Neural cell (in vitro differentiated cells): ENCODE results near the gene MRPL23. TPM values are rescaled to one million over a fixed set of nuclear protein-coding genes. Genes with fewer than 3 reads are reported as not detected.

Experiments
- H2AFZ ChIP-seq: fragments of 200-600, 300-800 bp; sonication (generic), shearing (Covaris generic); 2 replicates; pipeline ENCODE4 v1.6.0; 2014; ENCODE audit warnings: low read depth, mild to moderate bottlenecking, antibody characterized with exemption, low read length, moderate library complexity
- H3F3A ChIP-seq: fragments of 200-600 bp; shearing (Covaris generic); 2 replicates; pipeline ENCODE4 v1.6.1; 2016; ENCODE audit warnings: mild to moderate bottlenecking, moderate library complexity, mixed read lengths, antibody characterized with exemption, low read length; ENCODE audit not compliant: insufficient read depth, poor library complexity, severe bottlenecking
- H3K27ac ChIP-seq: fragments of 200-600, 300-800 bp; sonication (generic), shearing (Covaris generic); 2 replicates; pipeline ENCODE4 v1.5.1; 2014; ENCODE audit warnings: mild to moderate bottlenecking, low read length, moderate library complexity
- H3K27me3 ChIP-seq: fragments of 300-800, 200-600 bp; sonication (generic), shearing (Covaris generic); 2 replicates; pipeline ENCODE4 v1.6.0; 2014; ENCODE audit warnings: mild to moderate bottlenecking, low read depth, low read length, moderate library complexity; ENCODE audit not compliant: insufficient read depth
- H3K36me3 ChIP-seq: fragments of 300-800, 200-600 bp; sonication (generic), shearing (Covaris generic); 2 replicates; pipeline ENCODE4 v1.5.1; 2014; ENCODE audit warnings: mild to moderate bottlenecking, antibody characterized with exemption, low read length, moderate library complexity; ENCODE audit not compliant: insufficient read depth
- H3K4me2 ChIP-seq: fragments of 300-800, 200-600 bp; sonication (generic), shearing (Covaris generic); 2 replicates; pipeline ENCODE4 v1.6.0; 2014; ENCODE audit warnings: mild to moderate bottlenecking, low read length
- H3K4me3 ChIP-seq: fragments of 300-800, 200-600 bp; sonication (generic), shearing (Covaris generic); 2 replicates; pipeline ENCODE4 v1.5.1; 2014; ENCODE audit warnings: mild to moderate bottlenecking, low read length, moderate library complexity
- H3K79me2 ChIP-seq: fragments of 200-600 bp; shearing (Covaris generic); replicated peaks from 2 replicates; pipeline ENCODE4 v1.6.0; 2014; ENCODE audit warnings: mild to moderate bottlenecking, low read length, moderate library complexity; ENCODE audit not compliant: insufficient read depth
- H3K9ac ChIP-seq: fragments of 300-800, 200-600 bp; sonication (generic), shearing (Covaris generic); 2 replicates; pipeline ENCODE4 v1.6.1; 2016; ENCODE audit warnings: mild to moderate bottlenecking, low read length, mixed read lengths
- H3K9me2 ChIP-seq: fragments of 200-600 bp; shearing (Covaris generic); 2 replicates; pipeline ENCODE4 v1.6.1; 2016; ENCODE audit warnings: mild to moderate bottlenecking, low read length, mixed read lengths; ENCODE audit not compliant: insufficient read depth
- H3K9me3 ChIP-seq: fragments of 200-600, 300-800 bp; sonication (generic), shearing (Covaris generic); 2 replicates; pipeline ENCODE4 v1.6.1; 2016; ENCODE audit warnings: mild to moderate bottlenecking, mixed run types, low read length, moderate library complexity, mixed read lengths
- H4K20me1 ChIP-seq: fragments of 200-600 bp; shearing (Covaris generic); 2 replicates; pipeline ENCODE4 v1.6.1; 2016; ENCODE audit warnings: mild to moderate bottlenecking, mixed run types; ENCODE audit not compliant: insufficient read depth
- CTCF ChIP-seq: fragments of 450-650 bp; IDR thresholded peaks from 2 replicates; pipeline ENCODE4 v1.5.1; 2014; ENCODE audit warnings: antibody characterized with exemption, mild to moderate bottlenecking, moderate library complexity; ENCODE audit not compliant: poor library complexity, severe bottlenecking
- EP300 ChIP-seq: fragments of 450-650 bp; conservative IDR thresholded peaks from 2 replicates; pipeline ENCODE4 v1.6.1; 2014; ENCODE audit warnings: antibody characterized with exemption, mild to moderate bottlenecking, moderate library complexity; ENCODE audit not compliant: poor library complexity, severe bottlenecking
- EZH2 ChIP-seq: fragments of 200-600, 300-800 bp; shearing (Covaris generic), sonication (generic); IDR thresholded peaks from 2 replicates; pipeline ENCODE4 v1.6.1; 2014; ENCODE audit warnings: antibody characterized with exemption, low read length, borderline replicate concordance, mild to moderate bottlenecking; ENCODE audit not compliant: insufficient read depth, poor library complexity, severe bottlenecking
- MXI1 ChIP-seq: fragments of 450-650 bp; conservative IDR thresholded peaks from 2 replicates; pipeline ENCODE4 v1.6.1; 2014; ENCODE audit warnings: antibody characterized with exemption, mild to moderate bottlenecking; ENCODE audit not compliant: poor library complexity, severe bottlenecking
- POLR2AphosphoS5 ChIP-seq: IDR thresholded peaks from 2 replicates; pipeline ENCODE4 v1.6.1; 2012
- RAD21 ChIP-seq: fragments of 450-650 bp; conservative IDR thresholded peaks from 2 replicates; pipeline ENCODE4 v1.6.1; 2014; ENCODE audit warnings: antibody characterized with exemption, mild to moderate bottlenecking, moderate library complexity
- REST ChIP-seq: IDR thresholded peaks from 2 replicates; pipeline ENCODE4 v1.6.1; 2012; ENCODE audit warnings: borderline replicate concordance
- SMC3 ChIP-seq: fragments of 450-650 bp; conservative IDR thresholded peaks from 2 replicates; pipeline ENCODE4 v1.6.1; 2014; ENCODE audit warnings: antibody characterized with exemption, mild to moderate bottlenecking, moderate library complexity; ENCODE audit not compliant: poor library complexity
- TAF1 ChIP-seq: IDR thresholded peaks from 2 replicates; pipeline ENCODE4 v1.6.1; 2012; ENCODE audit warnings: low read depth
- polyA plus RNA-seq: library from polyadenylated mRNA; depleted of rRNA; stranded (reverse); fragments of >200 nt; gene quantifications from 2 replicates; pipeline ENCODE4 v1.2.3, GENCODE V29; 2014

Gene MRPL23
- polyA plus RNA-seq, 1 donor from 2014 or later = 154 TPM

- no peaks in the 10 kb centered on the region for H3F3A ChIP-seq
- no peak overlapping the region for H3K4me2 ChIP-seq
- no peak overlapping the region for H3K27ac ChIP-seq
- no peak overlapping the region for H3K9ac ChIP-seq
- H4K20me1 ChIP-seq = no peaks in the 10 kb centered on the region
- H3K27me3 ChIP-seq = no peaks in the 10 kb centered on the region
- H3K36me3 ChIP-seq = no peaks in the 10 kb centered on the region
- no peak overlapping the region for H2AFZ ChIP-seq
- no peaks in the 10 kb centered on the region for H3K79me2 ChIP-seq
- no peaks in the 10 kb centered on the region for H3K9me3 ChIP-seq
- TF ChIP-seq MXI1 (no peak), POLR2AphosphoS5 (no peak), EP300 (no peak)
- no peak overlapping the region for H3K4me3 ChIP-seq
- H3K9me2 ChIP-seq = no peaks in the 10 kb centered on the region
Observed at GRCh38 chr11:1929621-1930461, 17.3 kb upstream of the MRPL23 start.

GRCh38 chr11:1930462-1930830 lies 16.7 kb upstream of the MRPL23 start:
- no peaks in the 10 kb centered on the region for H3K9me2 ChIP-seq
- no peak overlapping the region for H2AFZ ChIP-seq
- H3F3A ChIP-seq = no peaks in the 10 kb centered on the region
- H3K4me3 ChIP-seq = no peak overlapping the region
- H3K36me3 ChIP-seq = no peaks in the 10 kb centered on the region
- no peaks in the 10 kb centered on the region for H3K9me3 ChIP-seq
- TF ChIP-seq CTCF = no peak
- no peak for TF ChIP-seq SMC3
- no peak for TF ChIP-seq REST
- no peak for TF ChIP-seq EZH2
- no peak for TF ChIP-seq TAF1
- TF ChIP-seq EP300 = no peak
- TF ChIP-seq MXI1 = no peak
- TF ChIP-seq POLR2AphosphoS5 = no peak
- no peak for TF ChIP-seq RAD21
- H3K4me2 ChIP-seq = no peak overlapping the region
- H3K79me2 ChIP-seq = no peaks in the 10 kb centered on the region
- H4K20me1 ChIP-seq = no peaks in the 10 kb centered on the region
- H3K27ac ChIP-seq = no peak overlapping the region
- no peak overlapping the region for H3K9ac ChIP-seq
- H3K27me3 ChIP-seq = no peaks in the 10 kb centered on the region
